GOT3 (cell line): ENCODE results near the gene UNC79.

Experiments
- DNase-seq: peaks from one replicate; lab custom pipeline; 2025; ENCODE audit warnings: mixed read lengths; lab: John Stamatoyannopoulos, UW

The UNC79 gene

GRCh38 chr14:93663317-93663716 lies 232.6 kb downstream of the UNC79 start:
- DNase-seq = no peak

DNA sequence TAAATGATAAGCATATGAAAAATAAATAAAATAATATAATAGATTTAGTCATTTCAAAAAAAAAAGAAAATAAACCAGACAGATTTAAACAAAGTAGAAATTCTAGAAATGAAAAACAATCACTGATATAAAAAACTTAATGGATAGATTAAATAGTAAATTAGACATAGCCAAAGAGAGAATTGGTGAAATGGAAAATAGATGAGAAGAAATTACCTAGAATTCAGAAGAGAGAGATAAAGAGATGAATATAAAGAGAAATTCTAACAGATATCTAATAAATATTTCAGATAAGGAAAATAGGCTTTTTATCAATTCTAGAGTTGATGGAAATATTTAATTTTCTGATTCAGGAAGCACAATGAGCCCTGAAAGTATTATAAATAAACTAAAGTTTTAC lies 234.4 kb downstream of the UNC79 start:
- DNase-seq = no peak

DNA sequence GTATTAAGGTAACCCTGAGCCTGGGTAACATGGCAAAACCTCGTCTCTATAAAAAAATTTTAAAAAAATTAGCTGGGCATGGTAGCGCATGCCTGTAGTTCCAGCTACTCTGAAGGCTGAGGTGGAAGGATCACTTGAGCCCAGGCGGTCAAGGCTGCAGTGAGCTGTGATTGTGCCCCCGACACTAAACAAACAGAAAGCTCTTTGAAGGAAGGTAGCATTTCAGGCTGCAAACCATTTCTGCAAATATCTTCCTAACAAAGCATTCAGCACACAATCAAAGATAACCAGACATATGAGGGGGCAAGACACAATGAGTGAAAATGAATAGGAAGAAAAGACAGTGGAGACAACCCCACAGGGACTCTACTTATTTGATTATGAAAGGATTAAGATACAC lies 238.9 kb downstream of the UNC79 start:
- no peak for DNase-seq

- no peak for DNase-seq
Measured at GRCh38 chr14:93674343-93674742, 243.6 kb downstream of the UNC79 start.

DNA sequence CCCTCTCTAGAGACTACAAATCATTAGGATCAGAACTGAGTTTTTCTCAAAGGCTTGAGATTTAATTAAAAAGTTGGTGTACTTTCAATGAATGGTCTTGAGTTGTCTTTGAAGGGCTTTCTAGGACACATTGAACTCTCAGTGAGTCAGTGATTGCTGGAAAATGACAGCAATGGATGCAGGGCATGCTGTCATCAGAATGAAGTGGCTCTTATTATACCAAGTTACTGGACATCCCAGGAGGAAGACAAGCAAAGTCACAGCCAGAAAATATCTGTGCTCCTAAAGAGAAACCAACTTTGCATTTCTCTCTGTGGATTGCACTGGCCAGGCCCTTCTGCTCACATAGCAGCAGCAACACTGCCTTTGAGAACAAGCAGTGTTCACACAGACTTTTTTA lies 244.9 kb downstream of the UNC79 start:
- DNase-seq = no peak

DNA sequence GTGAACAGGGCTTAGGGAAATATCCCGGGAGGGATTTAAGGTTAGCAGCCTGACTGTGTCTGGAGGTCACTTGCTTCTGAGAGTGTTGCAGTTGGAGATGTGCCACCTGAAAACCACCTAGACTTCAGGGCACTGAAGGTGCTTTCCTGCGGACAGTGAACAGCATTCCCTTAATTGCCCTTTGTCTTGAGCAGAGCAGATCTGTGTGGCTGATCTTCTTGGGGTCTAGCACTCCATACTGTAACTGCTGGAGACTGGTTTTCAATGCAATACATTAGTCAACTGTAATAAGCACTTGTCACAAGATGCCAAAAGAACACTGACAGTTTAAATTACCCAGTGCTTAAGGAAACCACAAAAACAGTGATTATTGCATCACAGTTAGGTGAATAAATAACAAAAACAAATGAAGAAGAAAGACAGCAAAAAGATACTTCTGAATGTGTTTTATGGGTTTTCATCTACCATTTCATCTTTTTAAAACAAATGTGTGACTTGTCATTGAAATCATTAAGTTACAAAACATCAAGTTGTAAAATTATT lies 245.7 kb downstream of the UNC79 start:
- no peak for DNase-seq

DNA sequence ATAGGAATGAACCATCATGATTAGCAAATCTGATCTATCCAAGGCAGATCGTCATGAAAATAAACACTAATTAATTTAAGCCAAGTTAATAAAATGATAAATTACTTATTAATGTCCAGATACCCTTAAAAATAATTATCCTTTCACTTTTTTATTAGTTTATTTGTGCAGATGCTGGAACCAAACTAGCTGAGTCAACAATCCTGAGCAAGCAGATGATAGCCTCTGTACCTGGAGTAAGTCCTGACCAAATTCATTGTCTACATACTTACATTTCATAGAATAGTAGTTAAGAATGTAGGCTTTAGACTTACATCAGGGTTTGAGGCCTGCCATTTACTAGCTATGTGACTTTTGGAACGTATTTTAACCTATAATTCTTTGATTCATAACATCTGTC lies 251.7 kb downstream of the UNC79 start:
- no peak for DNase-seq

- DNase-seq = no peak
Measured at GRCh38 chr14:93683226-93683625, 252.5 kb downstream of the UNC79 start.

GRCh38 chr14:93685121-93685895 lies 254.6 kb downstream of the UNC79 start:
- DNase-seq = no peak

DNA sequence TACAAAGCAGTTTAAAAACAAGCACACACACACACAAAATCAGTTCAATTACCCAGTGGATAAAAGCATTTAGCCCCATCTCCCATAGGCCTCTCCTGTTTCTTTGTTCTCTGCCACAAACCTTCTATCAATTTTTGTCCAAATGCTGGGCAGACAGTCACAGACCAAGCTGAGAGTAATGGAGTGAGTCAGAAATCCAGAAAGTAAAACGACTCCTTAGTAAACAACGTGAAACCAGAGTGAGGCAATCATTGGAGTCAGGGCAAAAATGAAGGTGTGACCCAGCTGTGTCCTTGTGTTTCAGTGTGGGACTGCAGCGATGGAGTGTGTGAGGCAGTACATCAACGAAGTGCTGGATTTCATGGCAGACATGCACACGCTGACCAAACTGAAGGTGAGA lies 255.5 kb downstream of the UNC79 start:
- DNase-seq = no peak

- no peak for DNase-seq
Measured at GRCh38 chr14:93688239-93688666, 257.5 kb downstream of the UNC79 start.

GRCh38 chr14:93688820-93689219 lies 258.1 kb downstream of the UNC79 start:
- no peak for DNase-seq

GRCh38 chr14:93690146-93690545 lies 259.4 kb downstream of the UNC79 start:
- no peak for DNase-seq

- DNase-seq = no peak
Measured at GRCh38 chr14:93691042-93691780, 260.5 kb downstream of the UNC79 start.

DNA sequence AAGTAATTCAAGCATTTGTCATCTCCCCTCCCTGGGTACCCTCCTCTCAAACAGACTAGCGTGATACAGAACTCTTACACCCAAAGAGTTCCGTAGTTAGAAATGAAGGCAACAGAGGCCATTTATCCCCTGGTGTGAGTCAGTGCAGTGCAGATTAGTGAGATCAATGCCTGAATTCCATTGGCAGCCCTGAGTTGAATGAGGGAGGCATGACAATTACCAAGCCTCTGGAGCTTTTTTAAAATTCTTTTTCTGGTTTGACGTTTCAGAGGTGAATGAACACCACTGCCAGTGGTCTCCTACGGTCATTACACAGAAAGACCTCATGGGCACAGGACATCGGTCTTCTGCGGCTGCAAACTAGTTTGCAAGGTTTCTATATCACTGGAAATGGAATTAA lies 263.2 kb downstream of the UNC79 start:
- DNase-seq = no peak

DNA sequence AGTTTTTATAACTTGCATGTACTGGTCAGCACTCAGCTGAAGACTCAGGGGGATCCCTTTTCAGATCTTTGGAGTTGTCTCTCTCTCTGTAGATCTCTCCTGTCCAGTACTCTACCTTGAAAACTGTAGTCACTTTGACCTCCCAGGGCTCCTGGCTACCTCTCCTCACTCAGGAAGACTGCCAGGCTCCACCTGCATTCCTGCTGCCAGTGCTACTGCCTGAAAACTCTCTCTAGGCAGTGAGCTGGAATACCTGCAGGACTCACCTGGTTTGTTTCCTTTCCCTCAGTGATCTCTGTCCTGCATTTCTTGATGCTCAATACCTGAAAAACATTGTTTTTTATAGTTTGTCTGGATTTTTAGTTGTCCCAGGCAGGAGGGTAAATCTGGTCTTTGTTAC lies 270.2 kb downstream of the UNC79 start:
- no peak for DNase-seq

GRCh38 chr14:93701562-93701961 lies 270.8 kb downstream of the UNC79 start:
- no peak for DNase-seq

GRCh38 chr14:93702946-93703345 lies 272.2 kb downstream of the UNC79 start:
- DNase-seq = no peak

GRCh38 chr14:93703941-93704340 lies 273.2 kb downstream of the UNC79 start:
- no peak for DNase-seq

GRCh38 chr14:93705513-93706156 lies 274.9 kb downstream of the UNC79 start:
- DNase-seq = no peak

GRCh38 chr14:93706360-93706955 lies 275.7 kb downstream of the UNC79 start:
- no peak for DNase-seq

- no peak for DNase-seq
Measured at GRCh38 chr14:93707475-93707874, 276.7 kb downstream of the UNC79 start.
